NT2/D1 (cell line): ENCODE results near the gene GTPBP4.

ENCODE experiments used
- YY1 ChIP-seq: IDR thresholded peaks from 2 replicates; pipeline ENCODE4 v1.6.1; 2011; ENCODE audit not compliant: insufficient read length, insufficient read depth
- ZNF274 ChIP-seq: IDR thresholded peaks from 2 replicates; pipeline ENCODE4 v1.6.1; 2011; ENCODE audit warnings: mild to moderate bottlenecking, low read depth, low read length

GRCh38 chr10:958106-958505, 30.1 kb upstream of the GTPBP4 start:
- no peak for TF ChIP-seq YY1
- TF ChIP-seq ZNF274 = no peak
